HCT116 (cell line): ENCODE measurements around the gene NAGPA. TPM values are rescaled to one million over a fixed set of nuclear protein-coding genes. Genes with fewer than 3 reads are reported as not detected.

ENCODE experiments used
- ATAC-seq: fragments of 200-7000 bp; cut with Tn5 transposase; 2 replicates; pipeline ENCODE4 v1.9.1; 2020; ENCODE audit warnings: mild to moderate bottlenecking, moderate library complexity
- BruUV-seq: library from RNA; stranded (reverse); fragments of 400-500 nt; replicated peaks from 2 replicates; lab custom pipeline; 2021; lab: Mats Ljungman, UMichigan
- CTCF ChIA-PET: fragments of 300-600 bp; sonication (Branson Sonifier 250); formaldehyde crosslinking; loops from one replicate; lab custom pipeline; 2021; ENCODE audit warnings: antibody characterized with exemption; lab: Charles Lee
- POLR2A ChIA-PET: fragments of 300-600, 350-600 bp; sonication (Branson Sonifier 250); formaldehyde crosslinking; loops from one replicate; lab custom pipeline; 2021; ENCODE audit warnings: antibody characterized with exemption; lab: Charles Lee
- RAD21 ChIA-PET, 2 experiments: fragments of 300-600 bp; sonication (Branson Sonifier 250); formaldehyde crosslinking; loops; one replicate each; lab custom pipeline; 2023; ENCODE audit warnings: low total read pairs in 2 of 2; ENCODE audit not compliant: uncharacterized antibody in 2 of 2, unreplicated experiment in 2 of 2, low non-redundant PET in 1 of 2; lab: Charles Lee
- DNase-seq: peaks from one replicate; pipeline ENCODE4 v3.0.0-alpha.2; 2010; ENCODE audit warnings: low read depth, low spot score
- H2AFZ ChIP-seq: fragments of 200-600 bp; shearing (Covaris generic), sonication (generic); 2 replicates; pipeline ENCODE4 v1.6.1; 2017; ENCODE audit warnings: low read depth, mixed run types, mixed read lengths, antibody characterized with exemption, low read length; ENCODE audit not compliant: poor library complexity, severe bottlenecking
- H3K27ac ChIP-seq: 2 replicates; pipeline ENCODE4 v1.5.1; 2012; ENCODE audit warnings: low read depth, low read length
- H3K27me3 ChIP-seq: fragments of 200-600 bp; sonication (generic); 2 replicates; pipeline ENCODE4 v1.6.1; 2016; ENCODE audit warnings: mixed run types, low read length, mixed read lengths; ENCODE audit not compliant: insufficient read depth
- H3K36me3 ChIP-seq, 2 experiments: fragments of 200-500 bp in 1 of 2; fragments of 200-600 bp in 1 of 2; sonication (Bioruptor generic) in 1 of 2; sonication (generic) in 1 of 2; 2 replicates each; pipeline versions ENCODE4 v1.5.1 to v1.6.1; 2014 to 2016; ENCODE audit warnings: low read length in 2 of 2, inconsistent platforms in 1 of 2, mixed read lengths in 1 of 2, mixed run types in 1 of 2; ENCODE audit not compliant: insufficient read depth in 2 of 2, control insufficient read depth in 1 of 2
- H3K4me1 ChIP-seq, 2 experiments: fragments of 200-600 bp in 1 of 2; sonication (generic) in 1 of 2; 2 replicates each; pipeline versions ENCODE4 v1.5.1 to v1.6.1; 2012 to 2017; ENCODE audit warnings: low read length in 2 of 2, inconsistent platforms in 1 of 2, mild to moderate bottlenecking in 1 of 2, mixed read lengths in 1 of 2, mixed run types in 1 of 2, moderate library complexity in 1 of 2; ENCODE audit not compliant: insufficient read depth in 2 of 2, control insufficient read depth in 1 of 2
- H3K4me2 ChIP-seq: fragments of 200-600 bp; sonication (generic); 2 replicates; pipeline ENCODE4 v1.6.1; 2017; ENCODE audit warnings: mixed run types, low read length, mixed read lengths
- H3K4me3 ChIP-seq, 2 experiments: fragments of 200-600 bp in 1 of 2; sonication (generic) in 1 of 2; replicated peaks in 1 of 2; 2 replicates each; pipeline ENCODE4 v1.5.1; 2011 to 2016; ENCODE audit warnings: low read length in 2 of 2, control low read depth in 1 of 2, low read depth in 1 of 2, mild to moderate bottlenecking in 1 of 2, mixed read lengths in 1 of 2, mixed run types in 1 of 2
- H3K79me2 ChIP-seq: fragments of 200-600 bp; sonication (generic); 2 replicates; pipeline ENCODE4 v1.6.1; 2017; ENCODE audit warnings: mild to moderate bottlenecking, mixed run types, low read length, moderate library complexity, mixed read lengths; ENCODE audit not compliant: insufficient read depth
- H3K9ac ChIP-seq: fragments of 200-600 bp; sonication (generic); 2 replicates; pipeline ENCODE4 v1.6.1; 2016; ENCODE audit warnings: low read length, mixed read lengths
- H3K9me2 ChIP-seq: fragments of 200-600 bp; sonication (generic), shearing (Covaris generic); 2 replicates; pipeline ENCODE4 v1.6.1; 2017; ENCODE audit warnings: mixed run types, mild to moderate bottlenecking, moderate library complexity; ENCODE audit not compliant: insufficient read depth
- H3K9me3 ChIP-seq, 2 experiments: fragments of 200-500 bp in 1 of 2; fragments of 200-600 bp in 1 of 2; sonication (Bioruptor generic) in 1 of 2; sonication (generic) in 1 of 2; 2 replicates each; pipeline ENCODE4 v1.6.1; 2014 to 2017; ENCODE audit warnings: low read length in 2 of 2, mixed read lengths in 2 of 2, inconsistent platforms in 1 of 2, low read depth in 1 of 2, mild to moderate bottlenecking in 1 of 2, mixed run types in 1 of 2, moderate library complexity in 1 of 2; ENCODE audit not compliant: control insufficient read depth in 1 of 2, insufficient read depth in 1 of 2
- H4K20me1 ChIP-seq: fragments of 200-600 bp; sonication (generic), shearing (Covaris generic); 2 replicates; pipeline ENCODE4 v1.6.1; 2017; ENCODE audit warnings: mixed run types, mild to moderate bottlenecking, moderate library complexity; ENCODE audit not compliant: insufficient read depth
- CBX3 ChIP-seq: IDR thresholded peaks from 2 replicates; pipeline ENCODE4 v1.6.1; 2012; ENCODE audit warnings: low read depth
- EZH2 ChIP-seq: fragments of 200-600 bp; sonication (generic); IDR thresholded peaks from 2 replicates; pipeline ENCODE4 v1.6.1; 2017; ENCODE audit warnings: antibody characterized with exemption, mixed run types
- FOSL1 ChIP-seq: IDR thresholded peaks from 2 replicates; pipeline ENCODE4 v1.6.1; 2012; ENCODE audit warnings: low read depth
- POLR2A ChIP-seq: IDR thresholded peaks from 2 replicates; pipeline ENCODE4 v1.7.0; 2011; ENCODE audit warnings: borderline replicate concordance; ENCODE audit not compliant: insufficient read depth, insufficient read length; ENCODE audit errors: extremely low read depth
- RAD21 ChIP-seq: IDR thresholded peaks from 2 replicates; pipeline ENCODE4 v1.6.1; 2012; ENCODE audit warnings: low read depth, mild to moderate bottlenecking
- SP1 ChIP-seq: IDR thresholded peaks from 2 replicates; pipeline ENCODE4 v1.6.1; 2012; ENCODE audit warnings: low read depth
- TCF7L2 ChIP-seq: IDR thresholded peaks from 2 replicates; pipeline ENCODE4 v1.7.0; 2011; ENCODE audit warnings: borderline replicate concordance, inconsistent platforms; ENCODE audit not compliant: insufficient read depth, insufficient read length; ENCODE audit errors: extremely low read depth
- YY1 ChIP-seq: IDR thresholded peaks from 2 replicates; pipeline ENCODE4 v1.6.1; 2011; ENCODE audit warnings: low read length, low read depth, moderate library complexity, mild to moderate bottlenecking; ENCODE audit not compliant: insufficient replicate concordance; ENCODE audit errors: extremely low read depth
- ZFX ChIP-seq: fragments of 450-650 bp; IDR thresholded peaks from 2 replicates; pipeline ENCODE4 v1.6.1; 2017
- ZNF274 ChIP-seq: fragments of 200-500 bp; sonication (Bioruptor generic); IDR thresholded peaks from 2 replicates; pipeline ENCODE4 v1.6.1; 2014; ENCODE audit warnings: mild to moderate bottlenecking, low read depth, low read length, inconsistent platforms
- intact Hi-C: fragments of 100-400 bp; cut with micrococcal nuclease; formaldehyde crosslinking; loops from 2 replicates; pipeline ENCODE4 v1.10.0; 2022
- total RNA-seq: library from RNA; stranded (reverse); gene quantifications from one replicate; pipeline ENCODE4 v1.2.1, GENCODE V29; 2021; ENCODE audit not compliant: unreplicated experiment
- TF ChIP-seq, protein P1 (sequence below): IDR thresholded peaks from 2 replicates; pipeline ENCODE4 v1.6.1; 2012
- TF ChIP-seq, protein P2 (sequence below): IDR thresholded peaks from 2 replicates; pipeline ENCODE4 v1.6.1; 2012; ENCODE audit warnings: low read depth

The NAGPA gene
- total RNA-seq, 1 experiment from 2014 or later: 17.5 TPM

DNA sequence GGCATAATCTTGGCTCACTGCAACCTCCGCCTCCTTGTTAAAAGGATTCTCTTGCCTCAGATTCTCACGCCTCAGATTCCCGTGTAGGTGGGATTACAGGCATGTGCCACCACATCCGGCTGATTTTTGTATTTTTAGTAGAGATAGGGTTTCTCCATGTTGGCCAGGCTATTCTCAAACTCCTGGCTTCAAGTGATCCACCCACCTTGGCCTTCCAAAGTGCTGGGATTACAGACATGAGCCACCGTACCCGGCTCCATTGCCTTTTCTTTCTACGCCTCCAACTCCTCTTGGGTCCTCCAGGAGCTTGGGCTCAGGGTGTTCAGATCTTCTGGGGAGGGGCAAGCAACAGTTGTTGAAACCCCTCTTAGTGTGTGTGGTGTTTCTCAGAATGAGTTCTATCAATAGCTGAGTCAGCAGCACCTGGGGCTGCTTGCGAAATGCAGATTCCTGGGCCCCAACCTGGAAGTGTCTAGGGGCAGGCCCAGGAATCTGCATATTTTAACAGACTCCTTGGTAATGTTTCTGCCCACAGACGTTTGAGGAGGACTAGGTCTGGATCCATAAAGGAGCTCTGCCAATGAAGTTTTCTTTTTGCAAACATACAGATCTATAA is 44.2 kb downstream of the NAGPA start (continued):
- TF ChIP-seq, protein P1, sequence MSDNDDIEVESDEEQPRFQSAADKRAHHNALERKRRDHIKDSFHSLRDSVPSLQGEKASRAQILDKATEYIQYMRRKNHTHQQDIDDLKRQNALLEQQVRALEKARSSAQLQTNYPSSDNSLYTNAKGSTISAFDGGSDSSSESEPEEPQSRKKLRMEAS: no peak
- no peak for TF ChIP-seq ZNF274

DNA sequence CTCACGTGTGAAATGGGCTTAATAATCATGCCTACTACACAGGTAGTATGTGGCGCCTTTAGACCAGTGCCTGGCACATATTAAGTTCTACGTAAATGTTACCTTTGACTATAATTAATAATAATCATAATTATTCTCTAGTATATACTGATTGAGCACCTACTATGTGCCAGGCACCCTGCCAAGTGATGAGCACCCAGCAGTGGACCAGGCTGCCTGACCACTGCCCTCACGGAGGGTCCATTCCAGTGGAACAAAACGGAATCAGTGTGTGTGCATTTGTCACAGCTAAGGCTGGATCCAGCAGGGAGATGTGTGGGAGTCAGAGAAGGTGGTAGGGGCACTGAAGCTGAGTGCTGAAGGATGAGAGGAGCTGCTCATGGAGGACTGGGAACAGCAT is 45.1 kb downstream of the NAGPA start:
- BruUV-seq: no TSS peak
- ChIA-PET POLR2A (no interaction called here), CTCF (no interaction called here), RAD21 (no interaction called here)
- no peaks in the 10 kb centered on the region for H3K4me1 ChIP-seq
- H2AFZ ChIP-seq: no peak overlapping the region
- H3K79me2 ChIP-seq: no peaks in the 10 kb centered on the region
- TF ChIP-seq, protein P1: no peak
- no peak for TF ChIP-seq ZNF274
- no peak for TF ChIP-seq ZFX
- no peak for TF ChIP-seq YY1
- TF ChIP-seq SP1: no peak
- no peak for TF ChIP-seq EZH2
- TF ChIP-seq CBX3: no peak
- TF ChIP-seq, protein P2, sequence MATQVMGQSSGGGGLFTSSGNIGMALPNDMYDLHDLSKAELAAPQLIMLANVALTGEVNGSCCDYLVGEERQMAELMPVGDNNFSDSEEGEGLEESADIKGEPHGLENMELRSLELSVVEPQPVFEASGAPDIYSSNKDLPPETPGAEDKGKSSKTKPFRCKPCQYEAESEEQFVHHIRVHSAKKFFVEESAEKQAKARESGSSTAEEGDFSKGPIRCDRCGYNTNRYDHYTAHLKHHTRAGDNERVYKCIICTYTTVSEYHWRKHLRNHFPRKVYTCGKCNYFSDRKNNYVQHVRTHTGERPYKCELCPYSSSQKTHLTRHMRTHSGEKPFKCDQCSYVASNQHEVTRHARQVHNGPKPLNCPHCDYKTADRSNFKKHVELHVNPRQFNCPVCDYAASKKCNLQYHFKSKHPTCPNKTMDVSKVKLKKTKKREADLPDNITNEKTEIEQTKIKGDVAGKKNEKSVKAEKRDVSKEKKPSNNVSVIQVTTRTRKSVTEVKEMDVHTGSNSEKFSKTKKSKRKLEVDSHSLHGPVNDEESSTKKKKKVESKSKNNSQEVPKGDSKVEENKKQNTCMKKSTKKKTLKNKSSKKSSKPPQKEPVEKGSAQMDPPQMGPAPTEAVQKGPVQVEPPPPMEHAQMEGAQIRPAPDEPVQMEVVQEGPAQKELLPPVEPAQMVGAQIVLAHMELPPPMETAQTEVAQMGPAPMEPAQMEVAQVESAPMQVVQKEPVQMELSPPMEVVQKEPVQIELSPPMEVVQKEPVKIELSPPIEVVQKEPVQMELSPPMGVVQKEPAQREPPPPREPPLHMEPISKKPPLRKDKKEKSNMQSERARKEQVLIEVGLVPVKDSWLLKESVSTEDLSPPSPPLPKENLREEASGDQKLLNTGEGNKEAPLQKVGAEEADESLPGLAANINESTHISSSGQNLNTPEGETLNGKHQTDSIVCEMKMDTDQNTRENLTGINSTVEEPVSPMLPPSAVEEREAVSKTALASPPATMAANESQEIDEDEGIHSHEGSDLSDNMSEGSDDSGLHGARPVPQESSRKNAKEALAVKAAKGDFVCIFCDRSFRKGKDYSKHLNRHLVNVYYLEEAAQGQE: no peak
- TF ChIP-seq RAD21: no peak
- TF ChIP-seq TCF7L2: no peak
- no peak for TF ChIP-seq FOSL1
- no peak for TF ChIP-seq POLR2A
- no peaks in the 10 kb centered on the region for H3K36me3 ChIP-seq
- H3K4me3 ChIP-seq: no peak overlapping the region
- H3K4me2 ChIP-seq: no peak overlapping the region
- no peaks in the 10 kb centered on the region for H3K27me3 ChIP-seq
- DNase-seq: no peak
- no peaks in the 10 kb centered on the region for H3K9me2 ChIP-seq
- ATAC-seq: no peak
- H3K27ac ChIP-seq: no peak overlapping the region
- no peak overlapping the region for H3K9ac ChIP-seq
- no peaks in the 10 kb centered on the region for H4K20me1 ChIP-seq
- intact Hi-C loops: no loop called here
- H3K9me3 ChIP-seq: no peaks in the 10 kb centered on the region
